SHP77 (cell line): ENCODE results near the gene CXCL17.
A peak's percentile ranks its signal among the peaks of the same experiment; 100 is the strongest.

Experiments used
- DNase-seq, 2 experiments: peaks; one replicate each; lab custom pipeline; 2025; lab: John Stamatoyannopoulos, UW

CXCL17 gene

GRCh38 chr19:42397263-42398166, 45.2 kb downstream of the CXCL17 start:
- DNase-seq = no peak

GRCh38 chr19:42396381-42397262, 46.1 kb downstream of the CXCL17 start:
- DNase-seq = peak; percentile 98

GRCh38 chr19:42394751-42395150, 48.0 kb downstream of the CXCL17 start:
- no peak for DNase-seq

GRCh38 chr19:42392165-42392564, 50.6 kb downstream of the CXCL17 start:
- no peak for DNase-seq

GRCh38 chr19:42389899-42390298, 52.8 kb downstream of the CXCL17 start, which contains the start of gene CNFN:
Gene CNFN, minus strand, starts transcription at chr19:42390297. Its CDS starts 1,260 bp downstream, at chr19:42389037.
- DNase-seq = no peak

- DNase-seq = no peak
Observed at GRCh38 chr19:42388851-42389489, 53.8 kb downstream of the CXCL17 start.

- DNase-seq = peak; percentile 73 to 82
Observed at GRCh38 chr19:42386974-42387707, 55.6 kb downstream of the CXCL17 start.

- DNase-seq = no peak
Observed at GRCh38 chr19:42380155-42380554, 62.6 kb downstream of the CXCL17 start.
